SK-N-SH treated with all-trans-retinoic acid at 6 μM for 48 hours (cell line): ENCODE results near the gene KRT80.

ENCODE experiments used
- ATAC-seq: fragments of 200-7000 bp; cut with Tn5 transposase; 3 replicates; pipeline ENCODE4 v1.9.1; 2020; ENCODE audit warnings: mild to moderate bottlenecking, moderate library complexity
- ARNTL ChIP-seq: fragments of 450-650 bp; formaldehyde crosslinking; IDR thresholded peaks from 2 replicates; pipeline ENCODE4 v1.5.0; 2020; ENCODE audit warnings: low read depth, mild to moderate bottlenecking, moderate library complexity, borderline replicate concordance
- BACH2 ChIP-seq: fragments of 250-450 bp; sonication (Bioruptor Pico); IDR thresholded peaks from 2 replicates; pipeline ENCODE4 v1.9.0; 2021; ENCODE audit warnings: mild to moderate bottlenecking, borderline replicate concordance
- CSDC2 ChIP-seq: fragments of 250-450 bp; sonication (Bioruptor Pico); IDR thresholded peaks from 2 replicates; pipeline ENCODE4 v1.5.0; 2020; ENCODE audit warnings: mild to moderate bottlenecking, moderate library complexity
- ESRRG ChIP-seq: fragments of 250-450 bp; sonication (Bioruptor Pico); IDR thresholded peaks from 2 replicates; pipeline ENCODE4 v1.6.1; 2021; ENCODE audit warnings: mild to moderate bottlenecking
- GLIS3 ChIP-seq: fragments of 250-450 bp; sonication (Bioruptor Pico); IDR thresholded peaks from 2 replicates; pipeline ENCODE4 v1.5.0; 2020; ENCODE audit warnings: mild to moderate bottlenecking, moderate library complexity
- ISL1 ChIP-seq: fragments of 250-450 bp; sonication (Bioruptor Pico); IDR thresholded peaks from 2 replicates; pipeline ENCODE4 v2.1.2; 2022; ENCODE audit warnings: mild to moderate bottlenecking, moderate library complexity
- OSR1 ChIP-seq: fragments of 250-450 bp; sonication (Bioruptor Pico); IDR thresholded peaks from 2 replicates; pipeline ENCODE4 v1.8.0; 2022; ENCODE audit warnings: moderate library complexity, mild to moderate bottlenecking, inconsistent platforms
- PATZ1 ChIP-seq: fragments of 250-450 bp; sonication (Bioruptor Pico); IDR thresholded peaks from 2 replicates; pipeline ENCODE4 v1.8.0; 2020; ENCODE audit warnings: mild to moderate bottlenecking, moderate library complexity, borderline replicate concordance
- POU6F1 ChIP-seq: fragments of 250-450 bp; sonication (Bioruptor Pico); IDR thresholded peaks from 2 replicates; pipeline ENCODE4 v1.8.0; 2021; ENCODE audit warnings: low read depth, mild to moderate bottlenecking, moderate library complexity, borderline replicate concordance
- PPARA ChIP-seq: fragments of 250-450 bp; sonication (Bioruptor Pico); IDR thresholded peaks from 2 replicates; pipeline ENCODE4 v1.5.0; 2020; ENCODE audit warnings: mild to moderate bottlenecking, borderline replicate concordance
- RARB ChIP-seq: fragments of 250-450 bp; sonication (Bioruptor Pico); IDR thresholded peaks from 2 replicates; pipeline ENCODE4 v1.8.0; 2021; ENCODE audit warnings: mild to moderate bottlenecking, moderate library complexity
- TCF4 ChIP-seq: fragments of 250-450 bp; sonication (Bioruptor Pico); IDR thresholded peaks from 2 replicates; pipeline ENCODE4 v1.8.0; 2021; ENCODE audit warnings: mild to moderate bottlenecking, moderate library complexity, borderline replicate concordance
- TOX ChIP-seq: fragments of 250-450 bp; sonication (Bioruptor Pico); IDR thresholded peaks from 2 replicates; pipeline ENCODE4 v1.8.0; 2021; ENCODE audit warnings: mild to moderate bottlenecking, moderate library complexity, borderline replicate concordance
- ZC3H10 ChIP-seq: fragments of 250-450 bp; sonication (Bioruptor Pico); IDR thresholded peaks from 2 replicates; pipeline ENCODE4 v1.5.1; 2021; ENCODE audit warnings: mild to moderate bottlenecking, moderate library complexity
- ZFP3 ChIP-seq: fragments of 250-450 bp; sonication (Bioruptor Pico); IDR thresholded peaks from 2 replicates; pipeline ENCODE4 v1.5.0; 2020; ENCODE audit warnings: mild to moderate bottlenecking, moderate library complexity
- ZFP30 ChIP-seq: fragments of 450-650 bp; formaldehyde crosslinking; IDR thresholded peaks from 2 replicates; pipeline ENCODE4 v1.5.0; 2022; ENCODE audit warnings: mild to moderate bottlenecking, moderate library complexity
- ZNF565 ChIP-seq: fragments of 450-650 bp; formaldehyde crosslinking; conservative IDR thresholded peaks from 2 replicates; pipeline ENCODE4 v1.5.0; 2020; ENCODE audit warnings: low read depth, mild to moderate bottlenecking, moderate library complexity
- ZNF8 ChIP-seq: fragments of 450-650 bp; formaldehyde crosslinking; IDR thresholded peaks from 2 replicates; pipeline ENCODE4 v1.5.0; 2020; ENCODE audit warnings: mild to moderate bottlenecking, moderate library complexity
- TF ChIP-seq, protein P1 (sequence below): fragments of 250-450 bp; sonication (Bioruptor Pico); IDR thresholded peaks from 2 replicates; pipeline ENCODE4 v1.5.0; 2020; ENCODE audit warnings: mild to moderate bottlenecking, moderate library complexity
- TF ChIP-seq, protein P2 (sequence below): fragments of 250-450 bp; sonication (Bioruptor Pico); IDR thresholded peaks from 2 replicates; pipeline ENCODE4 v1.5.1; 2021; ENCODE audit warnings: mild to moderate bottlenecking, moderate library complexity

The KRT80 gene

DNA sequence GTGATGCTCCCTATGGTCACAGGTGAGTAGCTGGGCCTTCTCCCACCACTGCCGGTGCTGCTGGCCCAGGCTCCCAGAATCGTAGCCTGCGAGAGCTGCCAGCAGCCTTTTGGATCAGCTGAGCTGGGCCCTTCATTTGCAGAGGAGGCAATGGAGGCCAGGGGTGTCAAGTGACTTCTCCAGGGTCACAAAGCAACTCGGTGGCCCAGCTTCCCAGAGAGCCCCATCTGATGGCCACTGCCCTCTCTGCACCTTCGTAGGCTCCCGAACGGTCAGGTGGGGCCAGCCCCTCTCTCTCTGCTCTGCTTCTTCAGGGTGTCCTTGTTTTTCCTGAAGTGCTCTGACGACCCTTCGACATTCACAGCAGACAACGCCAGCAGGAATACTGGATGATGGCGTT lies 4.6 kb downstream of the KRT80 start:
- no peak for TF ChIP-seq ISL1 (CRISPR knock-in tag)
- TF ChIP-seq RARB: no peak
- TF ChIP-seq BACH2 (CRISPR knock-in tag): no peak
- no peak for TF ChIP-seq PPARA (CRISPR knock-in tag)
- TF ChIP-seq PATZ1 (CRISPR knock-in tag): no peak
- TF ChIP-seq TOX (CRISPR knock-in tag): no peak
- no peak for TF ChIP-seq ZNF8 (CRISPR knock-in tag)
- no peak for TF ChIP-seq ESRRG (CRISPR knock-in tag)
- no peak for TF ChIP-seq ZFP30
- TF ChIP-seq ZC3H10 (CRISPR knock-in tag): no peak
- no peak for TF ChIP-seq POU6F1
- TF ChIP-seq, protein P1, sequence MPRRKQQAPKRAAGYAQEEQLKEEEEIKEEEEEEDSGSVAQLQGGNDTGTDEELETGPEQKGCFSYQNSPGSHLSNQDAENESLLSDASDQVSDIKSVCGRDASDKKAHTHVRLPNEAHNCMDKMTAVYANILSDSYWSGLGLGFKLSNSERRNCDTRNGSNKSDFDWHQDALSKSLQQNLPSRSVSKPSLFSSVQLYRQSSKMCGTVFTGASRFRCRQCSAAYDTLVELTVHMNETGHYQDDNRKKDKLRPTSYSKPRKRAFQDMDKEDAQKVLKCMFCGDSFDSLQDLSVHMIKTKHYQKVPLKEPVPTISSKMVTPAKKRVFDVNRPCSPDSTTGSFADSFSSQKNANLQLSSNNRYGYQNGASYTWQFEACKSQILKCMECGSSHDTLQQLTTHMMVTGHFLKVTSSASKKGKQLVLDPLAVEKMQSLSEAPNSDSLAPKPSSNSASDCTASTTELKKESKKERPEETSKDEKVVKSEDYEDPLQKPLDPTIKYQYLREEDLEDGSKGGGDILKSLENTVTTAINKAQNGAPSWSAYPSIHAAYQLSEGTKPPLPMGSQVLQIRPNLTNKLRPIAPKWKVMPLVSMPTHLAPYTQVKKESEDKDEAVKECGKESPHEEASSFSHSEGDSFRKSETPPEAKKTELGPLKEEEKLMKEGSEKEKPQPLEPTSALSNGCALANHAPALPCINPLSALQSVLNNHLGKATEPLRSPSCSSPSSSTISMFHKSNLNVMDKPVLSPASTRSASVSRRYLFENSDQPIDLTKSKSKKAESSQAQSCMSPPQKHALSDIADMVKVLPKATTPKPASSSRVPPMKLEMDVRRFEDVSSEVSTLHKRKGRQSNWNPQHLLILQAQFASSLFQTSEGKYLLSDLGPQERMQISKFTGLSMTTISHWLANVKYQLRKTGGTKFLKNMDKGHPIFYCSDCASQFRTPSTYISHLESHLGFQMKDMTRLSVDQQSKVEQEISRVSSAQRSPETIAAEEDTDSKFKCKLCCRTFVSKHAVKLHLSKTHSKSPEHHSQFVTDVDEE (CRISPR knock-in tag): no peak
- no peak for TF ChIP-seq ZFP3 (CRISPR knock-in tag)
- TF ChIP-seq OSR1 (CRISPR knock-in tag): no peak
- TF ChIP-seq GLIS3: no peak
- no peak for TF ChIP-seq ARNTL
- TF ChIP-seq, protein P2, sequence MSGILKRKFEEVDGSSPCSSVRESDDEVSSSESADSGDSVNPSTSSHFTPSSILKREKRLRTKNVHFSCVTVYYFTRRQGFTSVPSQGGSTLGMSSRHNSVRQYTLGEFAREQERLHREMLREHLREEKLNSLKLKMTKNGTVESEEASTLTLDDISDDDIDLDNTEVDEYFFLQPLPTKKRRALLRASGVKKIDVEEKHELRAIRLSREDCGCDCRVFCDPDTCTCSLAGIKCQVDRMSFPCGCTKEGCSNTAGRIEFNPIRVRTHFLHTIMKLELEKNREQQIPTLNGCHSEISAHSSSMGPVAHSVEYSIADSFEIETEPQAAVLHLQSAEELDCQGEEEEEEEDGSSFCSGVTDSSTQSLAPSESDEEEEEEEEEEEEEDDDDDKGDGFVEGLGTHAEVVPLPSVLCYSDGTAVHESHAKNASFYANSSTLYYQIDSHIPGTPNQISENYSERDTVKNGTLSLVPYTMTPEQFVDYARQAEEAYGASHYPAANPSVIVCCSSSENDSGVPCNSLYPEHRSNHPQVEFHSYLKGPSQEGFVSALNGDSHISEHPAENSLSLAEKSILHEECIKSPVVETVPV (CRISPR knock-in tag): no peak
- no peak for TF ChIP-seq TCF4
- no peak for TF ChIP-seq ZNF565 (CRISPR knock-in tag)
- no peak for ATAC-seq

- peak; percentile 70 for ATAC-seq
Observed at GRCh38 chr12:52186118-52186840, 5.5 kb downstream of the KRT80 start.

DNA sequence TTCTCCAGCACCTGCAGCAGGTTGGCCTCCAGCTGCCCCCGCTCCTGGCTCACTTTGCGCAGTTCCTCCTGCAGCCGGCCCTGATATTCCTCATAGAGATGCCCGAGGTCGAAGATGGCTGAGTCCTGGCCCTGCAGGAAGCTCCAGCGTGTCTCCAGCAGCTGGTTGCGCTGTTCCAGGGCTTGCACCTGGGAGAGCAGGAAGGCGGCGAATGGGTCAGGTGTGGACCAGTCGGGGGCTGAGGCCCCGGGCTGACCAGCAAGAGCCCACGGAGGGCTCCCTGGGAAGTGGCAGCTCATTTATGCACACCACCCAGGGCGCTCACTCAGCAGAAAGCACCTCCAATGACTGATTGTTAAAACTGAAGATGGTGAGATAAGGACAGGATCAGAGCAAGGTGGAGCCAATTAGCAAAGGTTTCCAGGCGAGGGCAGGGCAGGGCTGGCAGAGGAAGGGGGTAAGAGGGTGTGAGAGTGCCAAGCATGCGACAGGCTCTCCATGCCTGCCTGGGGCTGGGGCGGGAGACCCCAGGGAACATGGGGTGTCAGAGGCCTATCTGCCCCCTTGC lies 6.3 kb downstream of the KRT80 start:
- ATAC-seq: no peak
- no peak for TF ChIP-seq RARB
- TF ChIP-seq, protein P2 (CRISPR knock-in tag): no peak
- TF ChIP-seq, protein P1 (CRISPR knock-in tag): no peak
- no peak for TF ChIP-seq ZFP30
- TF ChIP-seq PPARA (CRISPR knock-in tag): no peak
- TF ChIP-seq ZFP3 (CRISPR knock-in tag): no peak
- TF ChIP-seq ISL1 (CRISPR knock-in tag): no peak
- no peak for TF ChIP-seq BACH2 (CRISPR knock-in tag)
- TF ChIP-seq CSDC2 (CRISPR knock-in tag): no peak
- TF ChIP-seq PATZ1 (CRISPR knock-in tag): no peak
- no peak for TF ChIP-seq GLIS3
- no peak for TF ChIP-seq TOX (CRISPR knock-in tag)
- no peak for TF ChIP-seq OSR1 (CRISPR knock-in tag)
- no peak for TF ChIP-seq ZNF565 (CRISPR knock-in tag)
- TF ChIP-seq ARNTL: no peak
- TF ChIP-seq TCF4: no peak
- TF ChIP-seq, all 23 proteins: peak for 0

More at GRCh38 chr12:52186118-52186840, 5.5 kb downstream of the KRT80 start:
- TF ChIP-seq ISL1 (CRISPR knock-in tag) (no peak), ZFP3 (CRISPR knock-in tag) (peak; percentile 55; the same call in 1 of the 2 replicates)
